ENCODE data around the gene TMEM236. TPM values are rescaled to one million over a fixed set of nuclear protein-coding genes. Genes with fewer than 3 reads are reported as not detected.
A peak's percentile ranks its signal among the peaks of the same experiment; 100 is the strongest.

TMEM236 gene
- total and polyA plus RNA-seq, 9 of the 15 experiments (the other 6 are each of a cell fraction or from before 2014, with no cell fraction given) = 0.04 to 0.13 (median 0.04) TPM; not detected in 4

GRCh38 chr10:17737027-17737965 is 14.7 kb upstream of the TMEM236 start (continued):
- TF ChIP-seq ZNF197 (CRISPR knock-in tag; IDR thresholded peaks at IDR 0.05; ENCODE audit: low read depth) (no peak), KLF16 (IDR thresholded peaks at IDR 0.05) (0 out of 2 replicates have a peak, but pooled peaks have one; percentile 33), NFIC (IDR thresholded peaks at IDR 0.05) (0 out of 2 replicates have a peak, but pooled peaks have one; percentile 6), NR2C2 (CRISPR knock-in tag; IDR thresholded peaks at IDR 0.05) (no peak), NR2C2 (tag; IDR thresholded peaks at IDR 0.05) (no peak), ZFP91 (CRISPR knock-in tag; IDR thresholded peaks at IDR 0.05) (no peak), CTBP1 (IDR thresholded peaks at IDR 0.05; ENCODE audit: borderline replicate concordance) (no peak)
- TF ChIP-seq, protein P1, sequence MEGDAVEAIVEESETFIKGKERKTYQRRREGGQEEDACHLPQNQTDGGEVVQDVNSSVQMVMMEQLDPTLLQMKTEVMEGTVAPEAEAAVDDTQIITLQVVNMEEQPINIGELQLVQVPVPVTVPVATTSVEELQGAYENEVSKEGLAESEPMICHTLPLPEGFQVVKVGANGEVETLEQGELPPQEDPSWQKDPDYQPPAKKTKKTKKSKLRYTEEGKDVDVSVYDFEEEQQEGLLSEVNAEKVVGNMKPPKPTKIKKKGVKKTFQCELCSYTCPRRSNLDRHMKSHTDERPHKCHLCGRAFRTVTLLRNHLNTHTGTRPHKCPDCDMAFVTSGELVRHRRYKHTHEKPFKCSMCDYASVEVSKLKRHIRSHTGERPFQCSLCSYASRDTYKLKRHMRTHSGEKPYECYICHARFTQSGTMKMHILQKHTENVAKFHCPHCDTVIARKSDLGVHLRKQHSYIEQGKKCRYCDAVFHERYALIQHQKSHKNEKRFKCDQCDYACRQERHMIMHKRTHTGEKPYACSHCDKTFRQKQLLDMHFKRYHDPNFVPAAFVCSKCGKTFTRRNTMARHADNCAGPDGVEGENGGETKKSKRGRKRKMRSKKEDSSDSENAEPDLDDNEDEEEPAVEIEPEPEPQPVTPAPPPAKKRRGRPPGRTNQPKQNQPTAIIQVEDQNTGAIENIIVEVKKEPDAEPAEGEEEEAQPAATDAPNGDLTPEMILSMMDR (IDR thresholded peaks at IDR 0.05 in 2 of 3, conservative IDR thresholded peaks at IDR 0.05 in 1 of 3; ENCODE audit: insufficient read depth in 2 of 3, low read depth in 1 of 3, low read length in 3 of 3) = peak; percentile 39 to 75 (median 69); a peak in 5 of 6 replicates
